GM18909 (cell line): ENCODE results near the gene KRT15.
"Not testable (repeated sequence)": the region's sequence is repeated elsewhere in the genome, so short reads cannot be mapped to it uniquely, and the experiment has no call there.

Source experiments
- ATAC-seq: cut with Tn5 transposase; IDR thresholded peaks from one replicate; pipeline ENCODE4 v1.9.1; 2021; ENCODE audit warnings: mild to moderate bottlenecking; ENCODE audit not compliant: unreplicated experiment, poor library complexity

Gene KRT15

GRCh38 chr17:41544935-41545334 is 26.2 kb upstream of the KRT15 start:
- no peak for ATAC-seq

- ATAC-seq = no peak
Measured at GRCh38 chr17:41544491-41544892, 25.8 kb upstream of the KRT15 start.

GRCh38 chr17:41542786-41543185 is 24.1 kb upstream of the KRT15 start:
- ATAC-seq = not testable (repeated sequence)

- ATAC-seq = no peak
Measured at GRCh38 chr17:41542357-41542756, 23.7 kb upstream of the KRT15 start.

- no peak for ATAC-seq
Measured at GRCh38 chr17:41540921-41541625, 22.4 kb upstream of the KRT15 start.

- ATAC-seq = no peak
Measured at GRCh38 chr17:41539979-41540701, 21.4 kb upstream of the KRT15 start.

GRCh38 chr17:41539071-41539492 is 20.4 kb upstream of the KRT15 start:
- no peak for ATAC-seq

- ATAC-seq = no peak
Measured at GRCh38 chr17:41538565-41538991, 19.9 kb upstream of the KRT15 start.

GRCh38 chr17:41537990-41538389 is 19.3 kb upstream of the KRT15 start:
- ATAC-seq = no peak

- no peak for ATAC-seq
Measured at GRCh38 chr17:41537614-41537954, 18.9 kb upstream of the KRT15 start.

- ATAC-seq = no peak
Measured at GRCh38 chr17:41536741-41537613, 18.3 kb upstream of the KRT15 start.

GRCh38 chr17:41535764-41536481 is 17.2 kb upstream of the KRT15 start:
- ATAC-seq = no peak

- ATAC-seq = no peak
Measured at GRCh38 chr17:41534899-41535546, 16.3 kb upstream of the KRT15 start.

GRCh38 chr17:41533613-41534012 is 14.9 kb upstream of the KRT15 start:
- ATAC-seq = no peak

- no peak for ATAC-seq
Measured at GRCh38 chr17:41532947-41533570, 14.4 kb upstream of the KRT15 start.

GRCh38 chr17:41531993-41532392 is 13.3 kb upstream of the KRT15 start:
- ATAC-seq = no peak

- no peak for ATAC-seq
Measured at GRCh38 chr17:41530062-41531048, 11.7 kb upstream of the KRT15 start.

GRCh38 chr17:41529491-41529915 is 10.8 kb upstream of the KRT15 start:
- no peak for ATAC-seq
